HEK293 (cell line): ENCODE data around the gene WDFY3.

ENCODE experiments used
- CTCF ChIA-PET: fragments of 350-600 bp; formaldehyde crosslinking; extraction: SDS; loops from one replicate; lab custom pipeline; 2021; ENCODE audit warnings: antibody characterized with exemption; lab: Yijun Ruan, JAX
- POLR2A ChIA-PET: fragments of 300-600 bp; formaldehyde crosslinking; extraction: SDS; loops from one replicate; lab custom pipeline; 2020; ENCODE audit warnings: antibody characterized with exemption, inconsistent platforms; lab: Yijun Ruan, JAX
- H3K27ac ChIP-seq: fragments of 200-500 bp; sonication (Bioruptor generic); 2 replicates; pipeline ENCODE4 v1.5.1; 2014; ENCODE audit warnings: low read depth, low read length, control low read depth, inconsistent platforms; ENCODE audit errors: extremely low read depth
- H3K36me3 ChIP-seq, 2 experiments: fragments of 200-500 bp in 1 of 2; sonication (Bioruptor generic) in 1 of 2; 1 replicate in 1 of 2; 2 replicates in 1 of 2; pipeline ENCODE4 v1.5.1; 2014 to 2017; ENCODE audit warnings: inconsistent platforms in 2 of 2, low read length in 2 of 2; ENCODE audit not compliant: control insufficient read depth in 2 of 2, insufficient read depth in 1 of 2
- H3K4me1 ChIP-seq: fragments of 200-500 bp; sonication (Bioruptor generic); 2 replicates; pipeline ENCODE4 v1.5.1; 2014; ENCODE audit warnings: mild to moderate bottlenecking, low read length, inconsistent platforms; ENCODE audit not compliant: control insufficient read depth, insufficient read depth
- H3K4me3 ChIP-seq: 2 replicates; pipeline ENCODE4 v1.5.1; 2011; ENCODE audit warnings: low read depth, mild to moderate bottlenecking, control low read depth, low read length, moderate library complexity
- H3K9me3 ChIP-seq: fragments of 200-500 bp; sonication (Bioruptor generic); 2 replicates; pipeline ENCODE4 v1.5.1; 2014; ENCODE audit warnings: low read depth, low read length, inconsistent platforms; ENCODE audit not compliant: control insufficient read depth, insufficient read depth
- SALL2 ChIP-seq: fragments of 450-650 bp; formaldehyde crosslinking; IDR thresholded peaks from 2 replicates; pipeline ENCODE4 v1.5.0; 2017; ENCODE audit warnings: missing biosample characterization, mild to moderate bottlenecking, missing genetic modification characterization, borderline replicate concordance
- SCRT2 ChIP-seq: fragments of 450-650 bp; formaldehyde crosslinking; IDR thresholded peaks from 2 replicates; pipeline ENCODE4 v1.5.1; 2016; ENCODE audit warnings: missing biosample characterization, missing genetic modification characterization
- TRIM28 ChIP-seq: IDR thresholded peaks from 2 replicates; pipeline ENCODE4 v1.6.1; 2011; ENCODE audit warnings: low read length, control low read depth, borderline replicate concordance
- YY2 ChIP-seq: fragments of 450-650 bp; formaldehyde crosslinking; IDR thresholded peaks from 2 replicates; pipeline ENCODE4 v1.5.1; 2016; ENCODE audit warnings: missing biosample characterization, missing genetic modification characterization
- ZNF114 ChIP-seq: fragments of 450-650 bp; formaldehyde crosslinking; IDR thresholded peaks from 2 replicates; pipeline ENCODE4 v1.5.0; 2017; ENCODE audit warnings: missing biosample characterization, missing genetic modification characterization
- ZNF132 ChIP-seq: fragments of 450-650 bp; formaldehyde crosslinking; IDR thresholded peaks from 2 replicates; pipeline ENCODE4 v1.5.1; 2017; ENCODE audit warnings: missing biosample characterization, missing genetic modification characterization, borderline replicate concordance
- ZNF140 ChIP-seq: fragments of 450-650 bp; formaldehyde crosslinking; IDR thresholded peaks from 2 replicates; pipeline ENCODE4 v1.5.1; 2016; ENCODE audit warnings: missing biosample characterization, missing genetic modification characterization
- ZNF544 ChIP-seq: fragments of 450-650 bp; formaldehyde crosslinking; IDR thresholded peaks from 2 replicates; pipeline ENCODE4 v1.5.0; 2017; ENCODE audit warnings: missing biosample characterization, missing genetic modification characterization
- ZNF658 ChIP-seq: fragments of 450-650 bp; formaldehyde crosslinking; IDR thresholded peaks from 2 replicates; pipeline ENCODE4; 2016; ENCODE audit warnings: missing biosample characterization, missing genetic modification characterization
- ZNF76 ChIP-seq: fragments of 450-650 bp; formaldehyde crosslinking; IDR thresholded peaks from 2 replicates; pipeline ENCODE4; 2016; ENCODE audit warnings: low read depth, missing biosample characterization, missing genetic modification characterization, borderline replicate concordance
- ZNF792 ChIP-seq: fragments of 450-650 bp; formaldehyde crosslinking; IDR thresholded peaks from 2 replicates; pipeline ENCODE4 v1.5.1; 2016; ENCODE audit warnings: missing biosample characterization, missing genetic modification characterization
- TF ChIP-seq, protein P1 (sequence below): fragments of 450-650 bp; formaldehyde crosslinking; IDR thresholded peaks from 2 replicates; pipeline ENCODE4 v1.5.1; 2016; ENCODE audit warnings: missing biosample characterization, missing genetic modification characterization
- TF ChIP-seq, protein P2 (sequence below): fragments of 450-650 bp; formaldehyde crosslinking; IDR thresholded peaks from 2 replicates; pipeline ENCODE4 v1.5.1; 2016; ENCODE audit warnings: missing biosample characterization, missing genetic modification characterization, borderline replicate concordance
- TF ChIP-seq, protein P3 (sequence below): fragments of 450-650 bp; formaldehyde crosslinking; conservative IDR thresholded peaks from 2 replicates; pipeline ENCODE4 v1.5.1; 2016; ENCODE audit warnings: low read depth, missing biosample characterization, missing genetic modification characterization
- TF ChIP-seq, protein P4 (sequence below): fragments of 450-650 bp; formaldehyde crosslinking; IDR thresholded peaks from 2 replicates; pipeline ENCODE4 v1.5.1; 2016; ENCODE audit warnings: missing biosample characterization, missing genetic modification characterization

The WDFY3 gene

DNA sequence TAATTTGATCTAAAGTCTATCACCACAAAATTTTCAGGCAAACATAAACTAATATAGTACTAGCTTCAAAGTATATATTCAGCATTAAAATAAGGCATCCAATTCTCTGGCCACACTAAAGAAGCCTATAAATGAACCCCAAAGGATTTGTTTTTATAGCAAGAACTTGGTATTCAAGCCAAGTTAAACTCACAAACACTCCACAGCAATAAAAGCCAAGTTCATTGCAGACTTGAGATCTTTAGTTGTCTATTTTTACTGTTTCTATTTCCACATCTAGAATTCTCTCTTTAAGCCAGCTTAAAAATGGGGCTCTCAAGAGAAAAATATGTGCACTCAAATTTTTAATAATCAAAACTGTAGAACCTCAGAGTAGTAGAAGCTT is 51.1 kb downstream of the WDFY3 start (continued):
- TF ChIP-seq, protein P1, sequence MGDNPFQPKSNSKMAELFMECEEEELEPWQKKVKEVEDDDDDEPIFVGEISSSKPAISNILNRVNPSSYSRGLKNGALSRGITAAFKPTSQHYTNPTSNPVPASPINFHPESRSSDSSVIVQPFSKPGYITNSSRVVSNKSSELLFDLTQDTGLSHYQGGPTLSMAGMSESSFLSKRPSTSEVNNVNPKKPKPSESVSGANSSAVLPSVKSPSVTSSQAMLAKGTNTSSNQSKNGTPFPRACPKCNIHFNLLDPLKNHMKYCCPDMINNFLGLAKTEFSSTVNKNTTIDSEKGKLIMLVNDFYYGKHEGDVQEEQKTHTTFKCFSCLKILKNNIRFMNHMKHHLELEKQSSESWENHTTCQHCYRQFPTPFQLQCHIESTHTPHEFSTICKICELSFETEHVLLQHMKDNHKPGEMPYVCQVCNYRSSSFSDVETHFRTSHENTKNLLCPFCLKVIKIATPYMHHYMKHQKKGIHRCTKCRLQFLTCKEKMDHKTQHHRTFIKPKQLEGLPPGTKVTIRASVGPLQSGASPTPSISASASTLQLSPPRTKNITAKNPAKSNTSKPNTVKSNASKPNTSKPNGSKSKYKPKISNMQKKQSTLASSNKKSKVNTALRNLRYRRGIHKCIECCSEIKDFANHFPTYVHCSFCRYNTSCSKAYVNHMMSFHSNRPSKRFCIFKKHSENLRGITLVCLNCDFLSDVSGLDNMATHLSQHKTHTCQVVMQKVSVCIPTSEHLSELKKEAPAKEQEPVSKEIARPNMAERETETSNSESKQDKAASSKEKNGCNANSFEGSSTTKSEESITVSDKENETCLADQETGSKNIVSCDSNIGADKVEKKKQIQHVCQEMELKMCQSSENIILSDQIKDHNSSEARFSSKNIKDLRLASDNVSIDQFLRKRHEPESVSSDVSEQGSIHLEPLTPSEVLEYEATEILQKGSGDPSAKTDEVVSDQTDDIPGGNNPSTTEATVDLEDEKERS (tag by site-specific recombination): no peak

DNA sequence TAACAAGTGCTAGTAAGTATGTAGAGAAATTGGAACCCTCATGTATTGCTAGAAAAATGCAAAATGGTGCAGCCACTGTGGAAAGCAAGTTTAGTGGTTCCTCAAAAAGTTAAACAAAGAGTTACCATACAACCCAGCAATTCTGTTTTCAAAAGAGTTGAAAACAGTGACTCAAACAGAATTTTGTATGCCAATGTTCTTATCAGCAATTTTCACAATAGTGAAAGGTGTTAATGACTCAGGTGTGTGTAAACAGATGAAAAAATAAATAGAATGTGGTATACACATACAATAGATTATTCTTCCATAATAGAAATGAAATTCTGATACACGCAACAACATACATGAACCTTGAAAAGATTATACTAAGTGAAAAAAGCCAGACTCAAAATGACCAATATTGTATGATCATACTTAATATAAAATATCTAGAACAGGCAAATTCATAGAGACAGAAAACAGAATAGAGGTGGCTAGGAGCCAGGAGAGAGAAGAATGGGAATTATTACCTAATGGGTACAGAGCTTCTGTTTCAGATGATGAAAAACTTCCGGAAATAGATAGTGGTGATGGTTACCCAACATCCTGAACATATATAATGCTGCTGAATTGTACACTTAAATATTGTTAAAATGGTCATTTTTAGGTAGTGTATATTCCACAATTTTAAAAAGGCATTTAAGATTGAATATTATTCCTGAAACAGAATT is 51.6 kb downstream of the WDFY3 start:
- H3K36me3 ChIP-seq: peaks cover 0 to 9% of the 10 kb centered on the region in 2 experiments; a peak in 1 of 3 replicates
- POLR2A ChIA-PET: no interaction called here
- peaks cover 7% of the 10 kb centered on the region; the same call in 1 of the 2 replicates for H3K4me1 ChIP-seq
- no peak overlapping the region for H3K27ac ChIP-seq
- H3K9me3 ChIP-seq: no peaks in the 10 kb centered on the region
- CTCF ChIA-PET: no interaction called here
- no peak overlapping the region for H3K4me3 ChIP-seq
- TF ChIP-seq, protein P2, sequence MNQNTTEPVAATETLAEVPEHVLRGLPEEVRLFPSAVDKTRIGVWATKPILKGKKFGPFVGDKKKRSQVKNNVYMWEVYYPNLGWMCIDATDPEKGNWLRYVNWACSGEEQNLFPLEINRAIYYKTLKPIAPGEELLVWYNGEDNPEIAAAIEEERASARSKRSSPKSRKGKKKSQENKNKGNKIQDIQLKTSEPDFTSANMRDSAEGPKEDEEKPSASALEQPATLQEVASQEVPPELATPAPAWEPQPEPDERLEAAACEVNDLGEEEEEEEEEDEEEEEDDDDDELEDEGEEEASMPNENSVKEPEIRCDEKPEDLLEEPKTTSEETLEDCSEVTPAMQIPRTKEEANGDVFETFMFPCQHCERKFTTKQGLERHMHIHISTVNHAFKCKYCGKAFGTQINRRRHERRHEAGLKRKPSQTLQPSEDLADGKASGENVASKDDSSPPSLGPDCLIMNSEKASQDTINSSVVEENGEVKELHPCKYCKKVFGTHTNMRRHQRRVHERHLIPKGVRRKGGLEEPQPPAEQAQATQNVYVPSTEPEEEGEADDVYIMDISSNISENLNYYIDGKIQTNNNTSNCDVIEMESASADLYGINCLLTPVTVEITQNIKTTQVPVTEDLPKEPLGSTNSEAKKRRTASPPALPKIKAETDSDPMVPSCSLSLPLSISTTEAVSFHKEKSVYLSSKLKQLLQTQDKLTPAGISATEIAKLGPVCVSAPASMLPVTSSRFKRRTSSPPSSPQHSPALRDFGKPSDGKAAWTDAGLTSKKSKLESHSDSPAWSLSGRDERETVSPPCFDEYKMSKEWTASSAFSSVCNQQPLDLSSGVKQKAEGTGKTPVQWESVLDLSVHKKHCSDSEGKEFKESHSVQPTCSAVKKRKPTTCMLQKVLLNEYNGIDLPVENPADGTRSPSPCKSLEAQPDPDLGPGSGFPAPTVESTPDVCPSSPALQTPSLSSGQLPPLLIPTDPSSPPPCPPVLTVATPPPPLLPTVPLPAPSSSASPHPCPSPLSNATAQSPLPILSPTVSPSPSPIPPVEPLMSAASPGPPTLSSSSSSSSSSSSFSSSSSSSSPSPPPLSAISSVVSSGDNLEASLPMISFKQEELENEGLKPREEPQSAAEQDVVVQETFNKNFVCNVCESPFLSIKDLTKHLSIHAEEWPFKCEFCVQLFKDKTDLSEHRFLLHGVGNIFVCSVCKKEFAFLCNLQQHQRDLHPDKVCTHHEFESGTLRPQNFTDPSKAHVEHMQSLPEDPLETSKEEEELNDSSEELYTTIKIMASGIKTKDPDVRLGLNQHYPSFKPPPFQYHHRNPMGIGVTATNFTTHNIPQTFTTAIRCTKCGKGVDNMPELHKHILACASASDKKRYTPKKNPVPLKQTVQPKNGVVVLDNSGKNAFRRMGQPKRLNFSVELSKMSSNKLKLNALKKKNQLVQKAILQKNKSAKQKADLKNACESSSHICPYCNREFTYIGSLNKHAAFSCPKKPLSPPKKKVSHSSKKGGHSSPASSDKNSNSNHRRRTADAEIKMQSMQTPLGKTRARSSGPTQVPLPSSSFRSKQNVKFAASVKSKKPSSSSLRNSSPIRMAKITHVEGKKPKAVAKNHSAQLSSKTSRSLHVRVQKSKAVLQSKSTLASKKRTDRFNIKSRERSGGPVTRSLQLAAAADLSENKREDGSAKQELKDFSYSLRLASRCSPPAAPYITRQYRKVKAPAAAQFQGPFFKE (tag by site-specific recombination): no peak
- no peak for TF ChIP-seq ZNF132 (tag by site-specific recombination)
- TF ChIP-seq SALL2 (tag by site-specific recombination): no peak
- no peak for TF ChIP-seq TRIM28

DNA sequence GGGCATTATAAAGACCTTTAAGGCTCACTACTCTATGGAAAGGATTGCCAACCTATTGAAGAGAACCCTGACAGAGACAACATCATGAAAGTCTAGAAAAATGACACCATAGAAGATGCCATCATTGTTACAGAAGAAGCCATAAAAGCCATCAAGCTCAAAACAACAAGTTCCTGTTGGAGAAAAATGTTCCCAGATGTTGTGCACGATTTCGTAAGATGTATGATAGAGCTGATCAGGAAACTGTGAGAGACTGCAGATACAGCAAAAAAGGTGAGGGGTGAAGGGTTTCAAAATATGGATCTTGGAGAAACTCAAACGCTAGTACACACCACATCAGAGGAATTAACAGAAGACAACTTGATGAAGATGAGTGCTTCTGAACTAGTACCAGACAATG is 53.3 kb downstream of the WDFY3 start:
- H3K36me3 ChIP-seq: peaks cover 0 to 4% of the 10 kb centered on the region in 2 experiments; a peak in 1 of 3 replicates
- H3K9me3 ChIP-seq: no peaks in the 10 kb centered on the region
- peaks cover 7% of the 10 kb centered on the region; the same call in 1 of the 2 replicates for H3K4me1 ChIP-seq
- H3K27ac ChIP-seq: no peak overlapping the region
- ChIA-PET POLR2A (no interaction called here), CTCF (no interaction called here)
- no peak overlapping the region for H3K4me3 ChIP-seq
- TF ChIP-seq, protein P3, sequence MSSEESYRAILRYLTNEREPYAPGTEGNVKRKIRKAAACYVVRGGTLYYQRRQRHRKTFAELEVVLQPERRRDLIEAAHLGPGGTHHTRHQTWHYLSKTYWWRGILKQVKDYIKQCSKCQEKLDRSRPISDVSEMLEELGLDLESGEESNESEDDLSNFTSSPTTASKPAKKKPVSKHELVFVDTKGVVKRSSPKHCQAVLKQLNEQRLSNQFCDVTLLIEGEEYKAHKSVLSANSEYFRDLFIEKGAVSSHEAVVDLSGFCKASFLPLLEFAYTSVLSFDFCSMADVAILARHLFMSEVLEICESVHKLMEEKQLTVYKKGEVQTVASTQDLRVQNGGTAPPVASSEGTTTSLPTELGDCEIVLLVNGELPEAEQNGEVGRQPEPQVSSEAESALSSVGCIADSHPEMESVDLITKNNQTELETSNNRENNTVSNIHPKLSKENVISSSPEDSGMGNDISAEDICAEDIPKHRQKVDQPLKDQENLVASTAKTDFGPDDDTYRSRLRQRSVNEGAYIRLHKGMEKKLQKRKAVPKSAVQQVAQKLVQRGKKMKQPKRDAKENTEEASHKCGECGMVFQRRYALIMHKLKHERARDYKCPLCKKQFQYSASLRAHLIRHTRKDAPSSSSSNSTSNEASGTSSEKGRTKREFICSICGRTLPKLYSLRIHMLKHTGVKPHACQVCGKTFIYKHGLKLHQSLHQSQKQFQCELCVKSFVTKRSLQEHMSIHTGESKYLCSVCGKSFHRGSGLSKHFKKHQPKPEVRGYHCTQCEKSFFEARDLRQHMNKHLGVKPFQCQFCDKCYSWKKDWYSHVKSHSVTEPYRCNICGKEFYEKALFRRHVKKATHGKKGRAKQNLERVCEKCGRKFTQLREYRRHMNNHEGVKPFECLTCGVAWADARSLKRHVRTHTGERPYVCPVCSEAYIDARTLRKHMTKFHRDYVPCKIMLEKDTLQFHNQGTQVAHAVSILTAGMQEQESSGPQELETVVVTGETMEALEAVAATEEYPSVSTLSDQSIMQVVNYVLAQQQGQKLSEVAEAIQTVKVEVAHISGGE: no peak
- TF ChIP-seq SCRT2 (tag by site-specific recombination): no peak
- TF ChIP-seq ZNF76 (tag by site-specific recombination): no peak
- TF ChIP-seq ZNF114 (tag by site-specific recombination): no peak
- no peak for TF ChIP-seq YY2 (tag by site-specific recombination)
- TF ChIP-seq ZNF792: no peak
- TF ChIP-seq, protein P4, sequence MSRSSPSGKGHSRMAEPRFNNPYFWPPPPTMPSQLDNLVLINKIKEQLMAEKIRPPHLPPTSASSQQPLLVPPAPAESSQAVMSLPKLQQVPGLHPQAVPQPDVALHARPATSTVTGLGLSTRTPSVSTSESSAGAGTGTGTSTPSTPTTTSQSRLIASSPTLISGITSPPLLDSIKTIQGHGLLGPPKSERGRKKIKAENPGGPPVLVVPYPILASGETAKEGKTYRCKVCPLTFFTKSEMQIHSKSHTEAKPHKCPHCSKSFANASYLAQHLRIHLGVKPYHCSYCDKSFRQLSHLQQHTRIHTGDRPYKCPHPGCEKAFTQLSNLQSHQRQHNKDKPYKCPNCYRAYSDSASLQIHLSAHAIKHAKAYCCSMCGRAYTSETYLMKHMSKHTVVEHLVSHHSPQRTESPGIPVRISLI: no peak
- no peak for TF ChIP-seq ZNF140 (tag by site-specific recombination)
- no peak for TF ChIP-seq ZNF658
- TF ChIP-seq ZNF544 (tag by site-specific recombination): no peak
